CD8-positive, alpha-beta memory T cell (primary cell): Measurements from ENCODE around the gene CD44. TPM values are rescaled to one million over a fixed set of nuclear protein-coding genes. Genes with fewer than 3 reads are reported as not detected.

Source experiments
- CTCF ChIA-PET: fragments of 350-600 bp; sonication (Branson Sonifier 250); formaldehyde crosslinking; loops from one replicate; lab custom pipeline; 2021; ENCODE audit warnings: antibody characterized with exemption; lab: Charles Lee
- POLR2A ChIA-PET: fragments of 350-600 bp; sonication (Branson Sonifier 250); formaldehyde crosslinking; loops from one replicate; lab custom pipeline; 2021; ENCODE audit warnings: antibody characterized with exemption; lab: Charles Lee
- DNase-seq, 5 donors: peaks; one replicate each; pipeline versions ENCODE4 v3.0.0 to v3.0.0-alpha.2; 2020 to 2022; ENCODE audit warnings: mixed read lengths in 1 of 5
- H3K27ac ChIP-seq: one replicate; pipeline ENCODE4 v1.7.0; 2013; ENCODE audit warnings: low read depth, mild to moderate bottlenecking, low read length, moderate library complexity
- H3K27me3 ChIP-seq: 2 replicates; pipeline ENCODE4 v1.7.0; 2013; ENCODE audit warnings: low read length, mild to moderate bottlenecking; ENCODE audit not compliant: insufficient read depth, poor library complexity, severe bottlenecking
- H3K36me3 ChIP-seq: 2 replicates; pipeline ENCODE4 v1.7.0; 2013; ENCODE audit warnings: mild to moderate bottlenecking, low read length, moderate library complexity; ENCODE audit not compliant: insufficient read depth
- H3K4me1 ChIP-seq: 2 replicates; pipeline ENCODE4 v1.7.0; 2013; ENCODE audit warnings: mild to moderate bottlenecking, low read length, moderate library complexity; ENCODE audit not compliant: insufficient read depth
- H3K4me3 ChIP-seq: 2 replicates; pipeline ENCODE4 v1.7.0; 2013; ENCODE audit warnings: mild to moderate bottlenecking, low read length
- H3K9me3 ChIP-seq: 2 replicates; pipeline ENCODE4 v1.7.0; 2013; ENCODE audit warnings: mild to moderate bottlenecking, low read length
- H3K27ac Mint-ChIP-seq, 8 donors: one replicate each; pipeline ENCODE4 v1.8.0; 2020 to 2021; ENCODE audit warnings: mixed read lengths in 8 of 8, mild to moderate bottlenecking in 6 of 8, inconsistent platforms in 3 of 8, moderate library complexity in 3 of 8
- H3K27me3 Mint-ChIP-seq, 2 donors: one replicate each; pipeline ENCODE4 v1.8.0; 2020 to 2021; ENCODE audit warnings: mixed read lengths in 2 of 2, mild to moderate bottlenecking in 1 of 2, moderate library complexity in 1 of 2
- H3K36me3 Mint-ChIP-seq, 3 donors: one replicate each; pipeline ENCODE4 v1.8.0; 2020 to 2021; ENCODE audit warnings: mixed read lengths in 3 of 3, inconsistent platforms in 1 of 3, mild to moderate bottlenecking in 1 of 3
- H3K4me1 Mint-ChIP-seq, 3 donors: one replicate each; pipeline ENCODE4 v1.8.0; 2020 to 2021; ENCODE audit warnings: mixed read lengths in 3 of 3, inconsistent platforms in 1 of 3, mild to moderate bottlenecking in 1 of 3
- H3K4me3 Mint-ChIP-seq, 7 donors: one replicate each; pipeline ENCODE4 v1.8.0; 2020 to 2021; ENCODE audit warnings: mixed read lengths in 7 of 7, mild to moderate bottlenecking in 6 of 7, moderate library complexity in 4 of 7, inconsistent platforms in 2 of 7
- H3K9me3 Mint-ChIP-seq, 5 donors: one replicate each; pipeline ENCODE4 v1.8.0; 2020 to 2022; ENCODE audit warnings: mixed read lengths in 5 of 5, mild to moderate bottlenecking in 3 of 5, moderate library complexity in 2 of 5, inconsistent platforms in 1 of 5
- polyA plus RNA-seq: library from polyadenylated mRNA; unstranded; fragments of 300-500 nt; fragmentation: Illumina TruSeq; gene quantifications from one replicate; pipeline ENCODE4 v1.2.3, GENCODE V29; 2021
- total RNA-seq, 2 experiments: library from RNA; stranded (reverse); gene quantifications; one replicate each; pipeline ENCODE4 v1.2.3, GENCODE V29; 2021

Gene CD44
- total and polyA plus RNA-seq, 3 experiments from 2014 or later, result 338 to 534 (median 510) TPM

DNA sequence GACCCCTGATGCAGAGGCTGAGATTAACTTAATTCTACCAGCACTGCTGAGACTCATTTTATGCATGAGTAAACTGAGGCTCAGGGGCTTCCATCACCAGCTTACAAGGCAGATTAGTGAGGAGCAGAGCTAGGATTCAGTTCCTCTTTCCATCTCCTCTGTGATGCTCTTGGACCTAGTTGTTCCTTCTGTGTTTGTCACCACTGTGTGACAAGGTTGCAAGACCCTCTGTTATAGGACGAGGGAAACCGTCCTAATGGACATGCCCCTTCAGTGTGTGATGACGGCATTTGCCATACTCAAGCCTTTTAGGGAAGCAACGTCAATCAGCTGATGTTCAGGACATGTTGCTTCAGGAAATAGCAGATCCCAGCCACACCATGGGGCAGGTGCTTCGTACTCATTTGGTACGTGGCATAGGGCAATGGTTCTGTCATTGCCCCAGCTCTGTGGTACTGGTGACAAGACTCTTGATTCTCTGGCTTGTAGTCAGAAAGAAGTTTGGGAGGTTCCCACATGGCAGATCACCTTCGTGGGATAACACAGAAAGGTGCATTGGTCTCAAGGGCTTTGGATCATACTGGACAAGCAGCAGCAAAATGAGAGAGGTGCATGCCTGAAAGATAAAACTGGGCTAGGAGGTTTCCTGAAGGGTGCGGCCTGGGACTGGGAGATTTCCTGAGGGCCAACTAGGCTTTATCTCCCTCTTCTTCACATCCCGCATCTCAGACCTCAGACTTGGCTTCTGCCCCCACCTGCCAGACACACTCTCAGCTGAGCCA lies 23.9 kb upstream of the CD44 start:
- no peak for DNase-seq
- Mint-ChIP-seq H3K27me3 (peaks cover 0 to 2% of the 10 kb centered on the region in 2 donors), H3K9me3 (no peaks in the 10 kb centered on the region), H3K4me1 (peaks cover 22 to 32% (median 24%) of the 10 kb centered on the region in 3 donors), H3K4me3 (no peak overlapping the region), H3K36me3 (peaks cover 0 to 2% (median 0%) of the 10 kb centered on the region in 3 donors), H3K27ac (peak overlapping the region in 1 of 8 donors; percentile 33)
- CTCF ChIA-PET, result no interaction called here
- Histone ChIP-seq H3K4me3 (no peak overlapping the region), H3K9me3 (no peaks in the 10 kb centered on the region), H3K4me1 (peaks cover 19% of the 10 kb centered on the region), H3K27ac (no peak overlapping the region), H3K36me3 (no peaks in the 10 kb centered on the region), H3K27me3 (no peaks in the 10 kb centered on the region)
- POLR2A ChIA-PET, result interaction anchor here (0.7 kb wide), 1 partner anchor 43 kb away, joined by 3 read pairs; no protein-coding TSS in a partner anchor

GRCh38 chr11:35115688-35116030 lies 23.3 kb upstream of the CD44 start:
- Histone ChIP-seq H3K36me3 (no peaks in the 10 kb centered on the region), H3K9me3 (no peaks in the 10 kb centered on the region), H3K27me3 (no peaks in the 10 kb centered on the region), H3K4me1 (peaks cover 16% of the 10 kb centered on the region), H3K4me3 (no peak overlapping the region), H3K27ac (no peak overlapping the region)
- Mint-ChIP-seq H3K36me3 (peaks cover 0 to 2% (median 0%) of the 10 kb centered on the region in 3 donors), H3K4me1 (peaks cover 18 to 34% (median 18%) of the 10 kb centered on the region in 3 donors), H3K27me3 (peaks cover 0 to 2% of the 10 kb centered on the region in 2 donors), H3K4me3 (no peak overlapping the region), H3K27ac (no peak overlapping the region), H3K9me3 (no peaks in the 10 kb centered on the region)
- ChIA-PET CTCF (no interaction called here), POLR2A (no interaction called here)
- no peak for DNase-seq

DNA sequence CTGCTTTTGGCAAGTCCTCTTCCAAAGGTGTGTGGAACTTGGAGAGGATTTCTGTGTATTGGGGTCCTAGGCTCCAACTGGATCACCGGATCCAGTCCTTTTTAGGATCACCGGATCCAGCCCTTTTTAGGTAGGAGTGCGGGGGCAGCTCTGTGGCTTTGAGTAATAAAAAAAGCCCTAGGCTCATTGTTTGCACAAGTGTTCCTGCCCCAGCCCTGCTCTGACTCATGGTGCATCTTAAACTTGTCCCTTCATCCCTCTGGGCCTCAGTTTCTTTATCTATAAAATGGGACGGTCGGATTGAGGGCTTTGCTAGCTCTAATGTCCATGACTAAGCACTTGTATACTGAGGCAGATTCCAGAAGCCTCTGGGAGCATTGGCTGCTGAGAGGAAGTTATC lies 22.7 kb upstream of the CD44 start:
- no peak for DNase-seq
- H3K27ac ChIP-seq, result no peak overlapping the region
- CTCF ChIA-PET, result interaction anchor here (1.0 kb wide), 1 partner anchor 14 kb away, joined by 3 read pairs; no protein-coding TSS in a partner anchor

GRCh38 chr11:35116762-35117640 lies 22.0 kb upstream of the CD44 start:
- Mint-ChIP-seq H3K4me1 (peaks cover 16 to 34% (median 18%) of the 10 kb centered on the region in 3 donors), H3K36me3 (peaks cover 0 to 2% (median 0%) of the 10 kb centered on the region in 3 donors), H3K9me3 (no peaks in the 10 kb centered on the region), H3K27me3 (peaks cover 0 to 2% of the 10 kb centered on the region in 2 donors), H3K27ac (no peak overlapping the region), H3K4me3 (no peak overlapping the region)
- no peak overlapping the region for H3K27ac ChIP-seq
- ChIA-PET CTCF (interaction anchor here (1.0 kb wide), 1 partner anchor 13 kb away, joined by 3 read pairs; no protein-coding TSS in a partner anchor), POLR2A (no interaction called here)
- H3K27me3 ChIP-seq, result no peaks in the 10 kb centered on the region
- DNase-seq, result no peak
- H3K36me3 ChIP-seq, result no peaks in the 10 kb centered on the region
- H3K9me3 ChIP-seq, result no peaks in the 10 kb centered on the region
- peaks cover 11% of the 10 kb centered on the region for H3K4me1 ChIP-seq
- no peak overlapping the region for H3K4me3 ChIP-seq

More for the DNA sequence above, 22.7 kb upstream of the CD44 start:
- Histone ChIP-seq H3K4me3 (no peak overlapping the region), H3K36me3 (no peaks in the 10 kb centered on the region), H3K4me1 (peaks cover 11% of the 10 kb centered on the region), H3K9me3 (no peaks in the 10 kb centered on the region), H3K27me3 (no peaks in the 10 kb centered on the region)
- no peak overlapping the region for H3K4me3 Mint-ChIP-seq
- H3K4me1 Mint-ChIP-seq, result peaks cover 14 to 34% (median 18%) of the 10 kb centered on the region in 3 donors
- H3K27ac Mint-ChIP-seq, result no peak overlapping the region
- H3K36me3 Mint-ChIP-seq, result peaks cover 0 to 2% (median 0%) of the 10 kb centered on the region in 3 donors
- H3K9me3 Mint-ChIP-seq, result no peaks in the 10 kb centered on the region
- peaks cover 0 to 2% of the 10 kb centered on the region in 2 donors for H3K27me3 Mint-ChIP-seq
- POLR2A ChIA-PET, result no interaction called here

DNA sequence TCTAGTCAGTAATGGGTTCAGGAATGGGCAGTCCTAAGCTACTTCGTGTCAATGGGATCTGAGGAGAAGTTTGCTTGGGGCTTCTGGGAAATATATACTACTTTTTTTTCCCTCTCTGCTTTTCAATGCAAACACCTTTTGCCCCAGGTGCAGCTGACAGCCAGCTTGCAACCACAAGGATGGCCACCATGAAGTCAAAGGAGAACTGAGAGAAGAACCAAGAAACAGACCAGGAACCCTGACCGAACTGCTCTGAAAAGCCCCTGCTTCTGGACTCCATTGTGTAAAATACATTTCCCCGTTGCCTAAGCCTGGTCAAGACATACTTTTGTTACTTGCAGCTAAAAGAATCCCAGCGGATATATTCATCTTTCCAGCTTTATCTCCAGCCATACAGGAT lies 20.1 kb upstream of the CD44 start:
- no peaks in the 10 kb centered on the region for H3K9me3 ChIP-seq
- no peaks in the 10 kb centered on the region for H3K36me3 ChIP-seq
- POLR2A ChIA-PET, result no interaction called here
- H3K27ac ChIP-seq, result no peak overlapping the region
- no peaks in the 10 kb centered on the region for H3K27me3 ChIP-seq
- CTCF ChIA-PET, result no interaction called here
- Mint-ChIP-seq H3K4me3 (no peak overlapping the region), H3K36me3 (peaks cover 0 to 2% (median 0%) of the 10 kb centered on the region in 3 donors), H3K27ac (no peak overlapping the region), H3K9me3 (no peaks in the 10 kb centered on the region), H3K4me1 (peaks cover 28 to 50% (median 33%) of the 10 kb centered on the region in 3 donors), H3K27me3 (peaks cover 0 to 2% of the 10 kb centered on the region in 2 donors)
- peaks cover 26% of the 10 kb centered on the region for H3K4me1 ChIP-seq
- no peak overlapping the region for H3K4me3 ChIP-seq
- no peak for DNase-seq

GRCh38 chr11:35121326-35121865 lies 17.6 kb upstream of the CD44 start:
- Histone ChIP-seq H3K4me3 (no peak overlapping the region), H3K27me3 (no peaks in the 10 kb centered on the region), H3K9me3 (no peaks in the 10 kb centered on the region), H3K27ac (no peak overlapping the region), H3K4me1 (peaks cover 41% of the 10 kb centered on the region), H3K36me3 (no peaks in the 10 kb centered on the region)
- peak overlapping the region in 1 of 7 donors; percentile 15 for H3K4me3 Mint-ChIP-seq
- H3K27me3 Mint-ChIP-seq, result peaks cover 0 to 2% of the 10 kb centered on the region in 2 donors
- peaks cover 38 to 70% (median 48%) of the 10 kb centered on the region in 3 donors for H3K4me1 Mint-ChIP-seq
- peak overlapping the region in 6 of 8 donors; percentile 3 to 81 (median 51) for H3K27ac Mint-ChIP-seq
- ChIA-PET CTCF (no interaction called here), POLR2A (no interaction called here)
- DNase-seq, result no peak
- no peaks in the 10 kb centered on the region for H3K9me3 Mint-ChIP-seq
- H3K36me3 Mint-ChIP-seq, result peaks cover 0 to 2% (median 0%) of the 10 kb centered on the region in 3 donors

GRCh38 chr11:35122308-35122707 lies 16.7 kb upstream of the CD44 start:
- peaks cover 0 to 2% of the 10 kb centered on the region in 2 donors for H3K27me3 Mint-ChIP-seq
- H3K36me3 Mint-ChIP-seq, result peaks cover 0 to 5% (median 0%) of the 10 kb centered on the region in 3 donors
- ChIA-PET POLR2A (interaction anchor here (1.0 kb wide), 2 partner anchors 17 to 82 kb away, joined by 3 to 4 read pairs; no protein-coding TSS in a partner anchor), CTCF (no interaction called here)
- H3K27ac Mint-ChIP-seq, result peak overlapping the region; percentile 48 to 92 (median 76)
- peak overlapping the region in 6 of 7 donors; percentile 10 to 50 (median 23) for H3K4me3 Mint-ChIP-seq
- Histone ChIP-seq H3K27me3 (no peaks in the 10 kb centered on the region), H3K36me3 (no peaks in the 10 kb centered on the region), H3K4me3 (no peak overlapping the region), H3K4me1 (peaks cover 47% of the 10 kb centered on the region), H3K9me3 (no peaks in the 10 kb centered on the region), H3K27ac (peak overlapping the region; percentile 9)
- DNase-seq, result peak in 2 of 5 donors; percentile 16 to 48
- no peaks in the 10 kb centered on the region for H3K9me3 Mint-ChIP-seq
- peaks cover 43 to 78% (median 56%) of the 10 kb centered on the region in 3 donors for H3K4me1 Mint-ChIP-seq
